ENCODE measurements around the gene OR4M1.
"Not testable (repeated sequence)": the region's sequence is repeated elsewhere in the genome, so short reads cannot be mapped to it uniquely, and the experiment has no call there.

Gene OR4M1

DNA sequence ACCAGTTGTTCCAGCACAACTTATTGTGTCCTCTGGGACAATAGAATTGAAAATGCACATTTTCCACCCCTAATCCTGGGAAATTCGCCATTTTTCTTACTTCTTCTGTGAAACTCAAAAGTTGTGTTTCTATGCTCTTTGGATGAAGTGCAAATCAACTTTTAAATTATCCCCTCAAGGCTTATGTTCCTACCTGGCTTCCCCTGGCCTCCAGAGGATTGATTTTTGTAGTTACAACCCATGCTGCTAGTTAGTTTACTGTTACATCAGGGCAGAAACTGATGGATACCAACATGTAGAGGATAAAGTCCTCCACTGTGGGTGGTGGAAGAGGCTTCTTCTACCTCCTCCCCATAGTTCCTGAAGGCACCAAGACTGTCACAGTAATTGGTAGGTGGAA lies at the start of gene OR4M1:
Gene OR4M1, plus strand, starts transcription at position 301 of the 400 bp plus-strand sequence. CDS start 6,819 bp downstream, outside the sequence.
- H3K36me3 ChIP-seq, result not testable (repeated sequence)

GRCh38 chr14:19729359-19729758 lies 43.9 kb upstream of the OR4M1 start:
- H3K27me3 ChIP-seq, result no peaks in the 10 kb centered on the region
- no peaks in the 10 kb centered on the region for H3K36me3 ChIP-seq
- H3K9me3 ChIP-seq, result no peaks in the 10 kb centered on the region
- H3K4me3 ChIP-seq (ENCODE audit: low read depth in 1 of 2, low read length in 1 of 2), result no peak overlapping the region
- no peak for TF ChIP-seq CTCF (IDR thresholded peaks at IDR 0.05)
- no peak overlapping the region for H3K27ac ChIP-seq
- H3K4me1 ChIP-seq (ENCODE audit: control insufficient read depth in 1 of 2, insufficient read depth in 1 of 2, low read depth in 1 of 2, low read length in 1 of 2), result no peaks in the 10 kb centered on the region

More for the DNA sequence above, at the start of gene OR4M1:
- not testable (repeated sequence) for H3K27me3 ChIP-seq; H3K4me3 ChIP-seq (ENCODE audit: low read depth in 1 of 2, low read length in 1 of 2); H3K4me1 ChIP-seq (ENCODE audit: control insufficient read depth in 1 of 2, insufficient read depth in 1 of 2, low read depth in 1 of 2, low read length in 1 of 2); H3K9me3 ChIP-seq; H3K27ac ChIP-seq

- Histone ChIP-seq H3K27me3 (no peaks in the 10 kb centered on the region), H3K4me1 (ENCODE audit: control insufficient read depth in 1 of 2, insufficient read depth in 1 of 2, low read depth in 1 of 2, low read length in 1 of 2) (no peaks in the 10 kb centered on the region), H3K36me3 (no peaks in the 10 kb centered on the region), H3K9me3 (no peaks in the 10 kb centered on the region), H3K27ac (no peak overlapping the region), H3K4me3 (ENCODE audit: low read depth in 1 of 2, low read length in 1 of 2) (no peak overlapping the region)
- TF ChIP-seq CTCF (IDR thresholded peaks at IDR 0.05), result no peak
Observed at GRCh38 chr14:19729763-19730162, 43.5 kb upstream of the OR4M1 start.

DNA sequence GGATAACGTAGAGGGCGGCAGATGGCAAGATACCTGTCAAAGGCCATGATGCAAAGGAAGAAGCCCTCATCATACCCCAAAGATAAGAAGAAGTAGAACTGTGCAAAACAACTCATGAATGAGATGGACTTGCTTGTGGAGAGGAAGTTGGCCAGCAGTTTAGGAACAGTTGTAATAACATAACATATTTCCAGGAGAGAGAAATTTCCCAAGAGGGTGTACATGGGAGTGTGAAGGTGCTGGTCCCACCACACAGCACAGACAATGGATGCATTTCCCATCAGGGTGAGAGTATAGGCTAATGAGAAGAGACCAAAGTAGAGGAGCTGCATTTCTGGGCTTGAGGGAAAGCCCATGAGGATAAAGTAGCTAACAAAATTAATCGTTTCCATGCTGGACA lies 39.4 kb upstream of the OR4M1 start:
- H3K4me1 ChIP-seq (ENCODE audit: control insufficient read depth in 1 of 2, insufficient read depth in 1 of 2, low read depth in 1 of 2, low read length in 1 of 2); H3K9me3 ChIP-seq; H3K36me3 ChIP-seq; H3K27me3 ChIP-seq; H3K27ac ChIP-seq; H3K4me3 ChIP-seq (ENCODE audit: low read depth in 1 of 2, low read length in 1 of 2): not testable (repeated sequence)

- no peaks in the 10 kb centered on the region for H3K36me3 ChIP-seq
- H3K4me1 ChIP-seq (ENCODE audit: control insufficient read depth in 1 of 2, insufficient read depth in 1 of 2, low read depth in 1 of 2, low read length in 1 of 2), result no peaks in the 10 kb centered on the region
- TF ChIP-seq CTCF (IDR thresholded peaks at IDR 0.05), result no peak
- no peaks in the 10 kb centered on the region for H3K9me3 ChIP-seq
- no peak within 1 kb of the TSS for H3K4me3 ChIP-seq (ENCODE audit: low read depth in 1 of 2, low read length in 1 of 2)
- H3K27me3 ChIP-seq, result no peaks in the 10 kb centered on the region
- H3K27ac ChIP-seq, result no peak within 1 kb of the TSS
Observed at GRCh38 chr14:19743256-19743655, 30.0 kb upstream of the OR4M1 start, which contains the start of gene OR4Q3. Gene OR4Q3 (plus strand): TSS chr14:19743571.

- not testable (repeated sequence) for H3K27me3 ChIP-seq; H3K36me3 ChIP-seq; H3K4me1 ChIP-seq (ENCODE audit: control insufficient read depth in 1 of 2, insufficient read depth in 1 of 2, low read depth in 1 of 2, low read length in 1 of 2); H3K4me3 ChIP-seq (ENCODE audit: low read depth in 1 of 2, low read length in 1 of 2); H3K9me3 ChIP-seq; H3K27ac ChIP-seq
Observed at GRCh38 chr14:19752316-19752715, 21.0 kb upstream of the OR4M1 start.

DNA sequence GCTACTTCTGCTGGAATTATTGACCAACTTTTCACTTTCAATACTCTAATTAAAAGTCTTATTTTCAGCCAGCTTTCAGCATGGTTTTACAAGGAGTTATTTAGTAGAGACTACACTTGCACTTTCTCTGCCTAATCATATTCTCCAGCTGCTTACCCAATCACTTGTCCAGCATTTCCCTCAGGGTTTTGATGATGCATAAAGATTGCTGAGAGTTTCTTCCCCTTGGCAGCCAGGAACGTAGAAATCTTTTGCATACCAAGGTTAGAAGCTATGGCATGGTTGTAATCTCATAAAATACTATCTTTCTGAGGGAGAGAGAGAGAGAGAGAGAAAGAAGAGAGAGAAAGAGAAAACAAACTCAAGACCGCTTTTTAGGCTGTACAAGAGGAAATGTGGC lies 19.1 kb upstream of the OR4M1 start:
- Histone ChIP-seq H3K9me3 (peaks cover 4% of the 10 kb centered on the region), H3K4me3 (ENCODE audit: low read depth in 1 of 2, low read length in 1 of 2) (no peak overlapping the region), H3K27ac (no peak overlapping the region), H3K4me1 (ENCODE audit: control insufficient read depth in 1 of 2, insufficient read depth in 1 of 2, low read depth in 1 of 2, low read length in 1 of 2) (no peaks in the 10 kb centered on the region), H3K36me3 (no peaks in the 10 kb centered on the region), H3K27me3 (no peaks in the 10 kb centered on the region)
- TF ChIP-seq CTCF (IDR thresholded peaks at IDR 0.05), result no peak

- H3K36me3 ChIP-seq; H3K9me3 ChIP-seq; H3K27ac ChIP-seq; H3K27me3 ChIP-seq; H3K4me3 ChIP-seq (ENCODE audit: low read depth in 1 of 2, low read length in 1 of 2); H3K4me1 ChIP-seq (ENCODE audit: control insufficient read depth in 1 of 2, insufficient read depth in 1 of 2, low read depth in 1 of 2, low read length in 1 of 2): not testable (repeated sequence)
Observed at GRCh38 chr14:19771491-19771890, 1.8 kb upstream of the OR4M1 start.

Measured in neutrophil (primary cell).